Nephron progenitor cell (in vitro differentiated cells): ENCODE results near the gene ZNHIT6.

Source experiments
- DNase-seq: peaks from one replicate; pipeline ENCODE4 v3.0.0; 2021
- H3K27ac Mint-ChIP-seq: 2 replicates; pipeline ENCODE4 v1.8.0; 2021; ENCODE audit warnings: mild to moderate bottlenecking, moderate library complexity, mixed read lengths
- H3K27me3 Mint-ChIP-seq: 2 replicates; pipeline ENCODE4 v1.8.0; 2021; ENCODE audit warnings: mild to moderate bottlenecking, low read depth, mixed read lengths; ENCODE audit not compliant: poor library complexity
- H3K36me3 Mint-ChIP-seq: 2 replicates; pipeline ENCODE4 v1.8.0; 2021; ENCODE audit warnings: low read depth, mixed read lengths
- H3K4me1 Mint-ChIP-seq: 2 replicates; pipeline ENCODE4 v1.8.0; 2021; ENCODE audit warnings: mixed read lengths
- H3K4me3 Mint-ChIP-seq: 2 replicates; pipeline ENCODE4 v1.8.0; 2021; ENCODE audit warnings: mild to moderate bottlenecking, moderate library complexity, mixed read lengths
- H3K9me3 Mint-ChIP-seq: 2 replicates; pipeline ENCODE4 v1.8.0; 2021; ENCODE audit warnings: mild to moderate bottlenecking, moderate library complexity, mixed read lengths
- CTCF ChIP-seq: fragments of 200-600 bp; sonication (generic); IDR thresholded peaks from 2 replicates; pipeline ENCODE4 v1.5.0; 2021; ENCODE audit warnings: antibody characterized with exemption

Gene ZNHIT6

GRCh38 chr1:85678193-85678592 lies 30.0 kb downstream of the ZNHIT6 start:
- Mint-ChIP-seq H3K27ac (no peak overlapping the region), H3K36me3 (peaks cover 43% of the 10 kb centered on the region), H3K27me3 (no peaks in the 10 kb centered on the region), H3K4me1 (no peaks in the 10 kb centered on the region), H3K9me3 (no peaks in the 10 kb centered on the region), H3K4me3 (no peak overlapping the region)
- no peak for DNase-seq
- no peak for TF ChIP-seq CTCF

- H3K4me3 Mint-ChIP-seq, result no peak overlapping the region
- H3K36me3 Mint-ChIP-seq, result peaks cover 41% of the 10 kb centered on the region
- no peaks in the 10 kb centered on the region for H3K9me3 Mint-ChIP-seq
- no peak for DNase-seq
- H3K27me3 Mint-ChIP-seq, result no peaks in the 10 kb centered on the region
- H3K4me1 Mint-ChIP-seq, result no peaks in the 10 kb centered on the region
- TF ChIP-seq CTCF, result no peak
- H3K27ac Mint-ChIP-seq, result no peak overlapping the region
These were observed 30.6 kb downstream of the ZNHIT6 start for GRCh38 chr1:85677656-85678055.

GRCh38 chr1:85672031-85672660 lies 36.1 kb downstream of the ZNHIT6 start:
- H3K4me1 Mint-ChIP-seq, result no peaks in the 10 kb centered on the region

GRCh38 chr1:85665932-85666331 lies 42.3 kb downstream of the ZNHIT6 start:
- Mint-ChIP-seq H3K9me3 (no peaks in the 10 kb centered on the region), H3K27me3 (no peaks in the 10 kb centered on the region), H3K27ac (no peak overlapping the region), H3K4me1 (peaks cover 16% of the 10 kb centered on the region), H3K4me3 (no peak overlapping the region), H3K36me3 (peaks cover 38% of the 10 kb centered on the region)
- no peak for TF ChIP-seq CTCF
- DNase-seq, result no peak

More at GRCh38 chr1:85672031-85672660, 36.1 kb downstream of the ZNHIT6 start:
- H3K36me3 Mint-ChIP-seq, result peaks cover 39% of the 10 kb centered on the region
- no peaks in the 10 kb centered on the region for H3K27me3 Mint-ChIP-seq
- DNase-seq, result no peak
- no peaks in the 10 kb centered on the region for H3K9me3 Mint-ChIP-seq
- no peak overlapping the region for H3K4me3 Mint-ChIP-seq
- no peak overlapping the region for H3K27ac Mint-ChIP-seq
- TF ChIP-seq CTCF, result no peak

GRCh38 chr1:85663382-85663781 lies 44.9 kb downstream of the ZNHIT6 start:
- TF ChIP-seq CTCF, result no peak
- Mint-ChIP-seq H3K4me3 (no peak overlapping the region), H3K27me3 (no peaks in the 10 kb centered on the region), H3K36me3 (peaks cover 31% of the 10 kb centered on the region), H3K9me3 (no peaks in the 10 kb centered on the region), H3K27ac (no peak overlapping the region), H3K4me1 (peaks cover 16% of the 10 kb centered on the region)
- DNase-seq, result no peak

- Mint-ChIP-seq H3K36me3 (peaks cover 21% of the 10 kb centered on the region), H3K4me1 (peaks cover 16% of the 10 kb centered on the region), H3K27me3 (no peaks in the 10 kb centered on the region), H3K4me3 (no peak overlapping the region), H3K9me3 (no peaks in the 10 kb centered on the region), H3K27ac (no peak overlapping the region)
- no peak for TF ChIP-seq CTCF
- no peak for DNase-seq
These were observed 46.5 kb downstream of the ZNHIT6 start for GRCh38 chr1:85661767-85662166.
